AG04449 (cell line): ENCODE measurements around the gene GNPNAT1.
"Not testable (repeated sequence)": the region's sequence is repeated elsewhere in the genome, so short reads cannot be mapped to it uniquely, and the experiment has no call there.

Experiments
- CTCF ChIA-PET: fragments of 350-600 bp; formaldehyde crosslinking; extraction: SDS; loops from one replicate; lab custom pipeline; 2021; ENCODE audit warnings: antibody characterized with exemption; lab: Yijun Ruan, JAX
- POLR2A ChIA-PET: fragments of 400-600, 350-600 bp; formaldehyde crosslinking; extraction: SDS; loops from one replicate; lab custom pipeline; 2020; ENCODE audit warnings: antibody characterized with exemption, inconsistent platforms; lab: Yijun Ruan, JAX
- DNase-seq: peaks from one replicate; pipeline ENCODE4 v3.0.0-alpha.2; 2010; ENCODE audit warnings: low read depth, low spot score
- H3K4me3 ChIP-seq: 2 replicates; pipeline ENCODE4 v1.5.1; 2011; ENCODE audit warnings: low read depth, mild to moderate bottlenecking, control low read depth, low read length
- TF ChIP-seq, protein P1 (sequence below): IDR thresholded peaks from one replicate; pipeline ENCODE4 v1.5.1; 2011; ENCODE audit warnings: mild to moderate bottlenecking, moderate library complexity, low read length, control low read depth, inconsistent platforms; ENCODE audit not compliant: insufficient read depth; ENCODE audit errors: missing control alignments

The GNPNAT1 gene

DNA sequence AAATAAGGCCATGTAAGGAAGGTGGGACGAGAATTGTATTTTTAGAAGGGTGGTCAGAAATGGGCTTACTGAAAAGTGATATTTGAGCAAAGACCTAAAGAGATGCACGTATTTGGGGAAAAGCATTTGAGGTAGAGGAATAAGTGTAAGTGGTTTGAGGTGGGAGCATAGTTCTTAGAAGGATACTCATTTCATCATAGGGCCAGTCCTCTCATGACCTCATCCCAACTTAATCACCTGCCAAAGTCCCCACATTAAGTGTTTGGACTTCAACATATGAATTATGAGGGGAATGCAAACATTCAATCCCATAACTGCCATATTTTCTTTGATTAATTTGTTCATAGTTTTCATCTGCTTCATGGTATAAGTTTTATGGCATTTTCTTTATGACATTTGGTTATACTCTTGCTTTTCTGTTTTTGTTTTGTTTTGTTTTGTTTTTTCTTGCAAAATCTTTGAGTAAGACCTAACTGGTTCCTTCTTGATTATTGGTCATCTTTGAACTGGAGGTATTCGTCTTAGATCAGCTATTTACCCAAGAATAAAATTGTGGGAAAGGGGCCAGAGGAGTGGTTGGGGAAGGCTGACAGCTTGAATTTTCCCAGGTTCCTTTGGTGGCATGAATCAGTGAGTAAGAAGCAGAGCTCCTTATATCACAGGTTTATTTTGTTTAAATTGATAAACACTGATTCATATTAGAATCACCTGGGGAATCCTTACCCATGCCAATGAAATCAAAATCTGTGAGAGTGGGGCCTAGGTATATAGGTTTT, 24.2 kb downstream of the GNPNAT1 start:
- no peak for DNase-seq
- TF ChIP-seq, protein P1, sequence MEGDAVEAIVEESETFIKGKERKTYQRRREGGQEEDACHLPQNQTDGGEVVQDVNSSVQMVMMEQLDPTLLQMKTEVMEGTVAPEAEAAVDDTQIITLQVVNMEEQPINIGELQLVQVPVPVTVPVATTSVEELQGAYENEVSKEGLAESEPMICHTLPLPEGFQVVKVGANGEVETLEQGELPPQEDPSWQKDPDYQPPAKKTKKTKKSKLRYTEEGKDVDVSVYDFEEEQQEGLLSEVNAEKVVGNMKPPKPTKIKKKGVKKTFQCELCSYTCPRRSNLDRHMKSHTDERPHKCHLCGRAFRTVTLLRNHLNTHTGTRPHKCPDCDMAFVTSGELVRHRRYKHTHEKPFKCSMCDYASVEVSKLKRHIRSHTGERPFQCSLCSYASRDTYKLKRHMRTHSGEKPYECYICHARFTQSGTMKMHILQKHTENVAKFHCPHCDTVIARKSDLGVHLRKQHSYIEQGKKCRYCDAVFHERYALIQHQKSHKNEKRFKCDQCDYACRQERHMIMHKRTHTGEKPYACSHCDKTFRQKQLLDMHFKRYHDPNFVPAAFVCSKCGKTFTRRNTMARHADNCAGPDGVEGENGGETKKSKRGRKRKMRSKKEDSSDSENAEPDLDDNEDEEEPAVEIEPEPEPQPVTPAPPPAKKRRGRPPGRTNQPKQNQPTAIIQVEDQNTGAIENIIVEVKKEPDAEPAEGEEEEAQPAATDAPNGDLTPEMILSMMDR = no peak
- CTCF ChIA-PET = no interaction called here
- POLR2A ChIA-PET = no interaction called here
- H3K4me3 ChIP-seq = no peak overlapping the region

DNA sequence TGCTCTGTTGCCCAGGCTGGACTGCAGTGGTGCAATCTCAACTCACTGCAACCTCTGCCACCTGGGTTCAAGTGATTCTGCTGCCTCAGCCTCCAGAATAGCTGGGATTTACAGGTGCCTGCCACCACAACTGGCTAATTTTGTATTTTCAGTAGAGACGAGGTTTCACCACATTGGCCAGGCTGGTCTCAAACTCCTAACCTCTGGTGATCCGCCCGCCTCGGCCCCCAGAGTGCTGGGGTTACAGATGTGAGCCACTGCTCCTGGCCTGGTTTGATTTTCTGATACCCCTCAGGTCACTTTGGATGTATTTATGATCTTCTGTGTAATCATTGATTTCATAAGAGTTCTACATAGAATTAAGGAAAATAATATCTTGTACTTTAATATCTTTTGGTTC, 28.5 kb downstream of the GNPNAT1 start:
- H3K4me3 ChIP-seq, CTCF ChIA-PET, POLR2A ChIA-PET, DNase-seq: not testable (repeated sequence)

DNA sequence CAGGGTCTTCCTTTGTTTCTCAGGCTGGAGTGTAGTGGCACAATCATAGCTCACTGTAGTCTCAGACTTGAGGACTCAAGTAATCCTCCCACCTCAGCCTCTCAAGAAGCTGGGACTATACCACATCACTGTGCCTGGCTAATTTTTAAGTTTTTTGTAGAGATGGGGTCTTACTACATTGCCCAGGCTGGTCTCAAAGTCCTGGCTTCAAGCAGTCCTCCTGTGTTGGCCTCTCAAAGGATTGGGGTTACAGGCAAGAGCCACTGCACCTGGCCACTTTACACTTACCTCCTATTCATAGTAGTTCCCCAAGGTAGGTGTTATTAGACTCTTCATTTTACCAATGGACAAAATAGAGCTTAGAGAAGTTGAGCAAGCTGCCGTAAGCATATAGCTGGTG, 32.3 kb downstream of the GNPNAT1 start:
- H3K4me3 ChIP-seq = no peak overlapping the region
- POLR2A ChIA-PET = no interaction called here
- TF ChIP-seq, protein P1 = no peak
- DNase-seq = no peak
- CTCF ChIA-PET = interaction anchor here (1.2 kb wide), 1 partner anchor 17 kb away, joined by 4 read pairs; no protein-coding TSS in a partner anchor

DNA sequence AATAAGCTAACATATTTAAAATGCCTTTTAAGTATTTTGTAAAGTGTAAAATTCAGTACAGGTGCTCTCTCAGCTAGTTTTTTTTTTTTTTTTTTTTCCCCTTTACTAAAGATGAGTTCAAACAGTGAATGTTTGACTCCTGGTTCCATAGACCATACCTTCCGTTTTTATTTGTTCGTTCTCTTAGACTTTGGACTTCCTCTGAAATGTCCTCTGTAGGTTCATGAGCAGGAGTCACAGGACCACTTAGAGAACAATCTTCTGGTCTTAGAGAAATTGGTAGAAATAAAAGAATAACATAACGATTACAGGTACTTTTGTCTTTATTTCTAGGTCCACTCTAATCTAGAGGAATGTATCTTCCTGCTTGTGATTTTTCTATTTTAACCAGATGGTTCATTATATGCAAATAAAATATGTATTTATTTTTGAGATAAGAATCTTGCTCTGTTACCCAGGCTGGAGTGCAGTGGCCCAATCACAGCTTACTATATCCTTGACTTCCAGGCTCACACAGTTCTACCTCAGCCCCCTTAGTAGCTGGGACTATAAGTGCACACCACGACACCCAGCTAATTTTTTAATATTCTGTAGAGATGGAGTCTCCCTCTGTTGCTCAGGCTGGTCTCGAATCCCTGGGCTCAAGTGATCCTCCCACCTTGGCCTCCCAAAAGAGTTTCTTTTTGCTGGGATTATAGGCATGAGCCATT, 35.6 kb downstream of the GNPNAT1 start:
- ChIA-PET CTCF (no interaction called here), POLR2A (no interaction called here)
- TF ChIP-seq, protein P1 = no peak
- DNase-seq = no peak
- no peak overlapping the region for H3K4me3 ChIP-seq

DNA sequence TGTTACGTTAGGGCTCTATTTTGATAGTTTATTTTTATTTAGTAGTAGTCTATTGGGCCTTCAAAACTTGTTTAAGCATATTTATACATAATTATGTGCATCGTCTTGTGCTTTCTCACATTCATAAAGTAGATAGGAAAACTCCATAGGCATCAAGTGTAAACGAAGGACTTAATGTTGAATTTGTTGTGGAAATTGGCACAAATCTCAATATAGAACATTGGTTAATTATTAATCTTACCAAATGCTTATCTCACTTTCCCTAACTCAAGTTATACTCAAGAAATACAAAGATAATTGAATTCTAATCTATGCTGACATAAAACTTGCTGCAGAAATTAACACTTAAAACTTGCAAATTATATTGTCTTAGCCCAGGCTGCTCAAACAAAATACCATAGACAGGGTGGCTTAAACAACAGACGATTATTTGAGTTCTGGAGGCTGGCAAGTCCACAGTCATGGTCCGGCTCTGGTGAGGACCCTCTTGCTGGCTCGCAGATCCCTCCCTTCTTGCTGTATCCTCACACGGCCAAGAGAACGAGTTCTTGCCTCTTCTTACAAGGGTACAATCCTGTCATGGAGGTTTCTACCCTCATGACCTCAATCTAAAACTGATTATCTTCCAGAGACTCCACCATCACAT, 42.6 kb downstream of the GNPNAT1 start:
- TF ChIP-seq, protein P1 = no peak
- POLR2A ChIA-PET = no interaction called here

DNA sequence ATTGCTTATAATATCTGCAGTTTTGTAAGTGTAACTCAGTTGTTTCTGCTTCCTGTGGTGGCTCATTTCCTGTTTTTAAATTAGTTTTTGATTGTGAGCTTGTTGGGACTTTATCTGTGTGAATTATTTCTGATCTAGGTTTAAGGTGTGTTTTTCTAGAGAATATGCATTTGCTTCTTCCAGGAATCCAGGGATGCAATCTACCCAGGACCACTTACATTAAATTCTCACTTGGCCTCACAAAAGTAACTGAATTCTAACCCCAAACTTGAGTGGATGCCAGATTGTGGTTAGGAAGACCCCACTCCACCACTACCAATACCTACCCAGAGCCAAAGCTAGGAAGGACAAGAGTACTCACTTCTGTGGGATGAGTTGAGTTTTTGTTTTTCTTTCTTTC, 49.5 kb downstream of the GNPNAT1 start:
- no peak overlapping the region for H3K4me3 ChIP-seq
- TF ChIP-seq, protein P1 = no peak
- no peak for DNase-seq
- ChIA-PET CTCF (interaction anchor here (1.4 kb wide), 1 partner anchor 17 kb away, joined by 4 read pairs; no protein-coding TSS in a partner anchor), POLR2A (interaction anchor here (0.8 kb wide), 1 partner anchor 25 kb away, joined by 3 read pairs; no protein-coding TSS in a partner anchor)

More for the DNA sequence above, 42.6 kb downstream of the GNPNAT1 start:
- CTCF ChIA-PET = no interaction called here
- DNase-seq = no peak
- no peak overlapping the region for H3K4me3 ChIP-seq
